Measurements from ENCODE around the gene ITPR2.
"Not testable (repeated sequence)": the region's sequence is repeated elsewhere in the genome, so short reads cannot be mapped to it uniquely, and the experiment has no call there.

The ITPR2 gene

GRCh38 chr12:26832822-26833742, at the start of gene ITPR2:
Gene ITPR2, minus strand, starts transcription at chr12:26833194. Its CDS starts 413 bp downstream, at chr12:26832781.
- in situ Hi-C loops (cut with MboI; ENCODE audit: low sequenced_read_pairs): no loop called here

GRCh38 chr12:26880625-26881024, 47.6 kb upstream of the ITPR2 start:
- in situ Hi-C loops (cut with MboI; ENCODE audit: low sequenced_read_pairs): no loop called here

- in situ Hi-C loops (cut with MboI; ENCODE audit: low sequenced_read_pairs): no loop called here
These were observed 45.7 kb upstream of the ITPR2 start for GRCh38 chr12:26878661-26879119.

GRCh38 chr12:26874501-26875296, 41.7 kb upstream of the ITPR2 start:
- in situ Hi-C loops (cut with MboI; ENCODE audit: low sequenced_read_pairs): no loop called here

- in situ Hi-C loops (cut with MboI; ENCODE audit: low sequenced_read_pairs): no loop called here
These were observed 39.6 kb upstream of the ITPR2 start for GRCh38 chr12:26872625-26873024.

GRCh38 chr12:26871985-26872384, 39.0 kb upstream of the ITPR2 start:
- in situ Hi-C loops (cut with MboI; ENCODE audit: low sequenced_read_pairs): no loop called here

- in situ Hi-C loops (cut with MboI; ENCODE audit: low sequenced_read_pairs): no loop called here
These were observed 37.8 kb upstream of the ITPR2 start for GRCh38 chr12:26870491-26871419.

- in situ Hi-C loops (cut with MboI; ENCODE audit: low sequenced_read_pairs): no loop called here
These were observed 37.0 kb upstream of the ITPR2 start for GRCh38 chr12:26869908-26870459.

- in situ Hi-C loops (cut with MboI; ENCODE audit: low sequenced_read_pairs): no loop called here
These were observed 36.1 kb upstream of the ITPR2 start for GRCh38 chr12:26869104-26869494.

- in situ Hi-C loops (cut with MboI; ENCODE audit: low sequenced_read_pairs): no loop called here
These were observed 35.6 kb upstream of the ITPR2 start for GRCh38 chr12:26868447-26869103.

GRCh38 chr12:26867080-26867479, 34.1 kb upstream of the ITPR2 start:
- in situ Hi-C loops (cut with MboI; ENCODE audit: low sequenced_read_pairs): no loop called here

GRCh38 chr12:26863515-26863914, 30.5 kb upstream of the ITPR2 start:
- in situ Hi-C loops (cut with MboI; ENCODE audit: low sequenced_read_pairs): no loop called here

- in situ Hi-C loops (cut with MboI; ENCODE audit: low sequenced_read_pairs): not testable (repeated sequence)
These were observed 29.8 kb upstream of the ITPR2 start for GRCh38 chr12:26862787-26863186.

GRCh38 chr12:26861690-26862089, 28.7 kb upstream of the ITPR2 start:
- in situ Hi-C loops (cut with MboI; ENCODE audit: low sequenced_read_pairs): no loop called here

GRCh38 chr12:26857465-26858176, 24.6 kb upstream of the ITPR2 start:
- in situ Hi-C loops (cut with MboI; ENCODE audit: low sequenced_read_pairs): no loop called here

GRCh38 chr12:26855337-26855736, 22.3 kb upstream of the ITPR2 start:
- in situ Hi-C loops (cut with MboI; ENCODE audit: low sequenced_read_pairs): no loop called here

GRCh38 chr12:26854031-26854390, 21.0 kb upstream of the ITPR2 start:
- in situ Hi-C loops (cut with MboI; ENCODE audit: low sequenced_read_pairs): no loop called here

GRCh38 chr12:26853303-26854030, 20.5 kb upstream of the ITPR2 start:
- in situ Hi-C loops (cut with MboI; ENCODE audit: low sequenced_read_pairs): no loop called here
